Embryonic facial prominence (tissue), 1 donor: ENCODE data around the gene TERC.

ENCODE experiments used
- DNase-seq: peaks from one replicate; pipeline ENCODE4 v3.0.0-alpha.2; 2016; ENCODE audit errors: extremely low spot score

TERC gene

DNA sequence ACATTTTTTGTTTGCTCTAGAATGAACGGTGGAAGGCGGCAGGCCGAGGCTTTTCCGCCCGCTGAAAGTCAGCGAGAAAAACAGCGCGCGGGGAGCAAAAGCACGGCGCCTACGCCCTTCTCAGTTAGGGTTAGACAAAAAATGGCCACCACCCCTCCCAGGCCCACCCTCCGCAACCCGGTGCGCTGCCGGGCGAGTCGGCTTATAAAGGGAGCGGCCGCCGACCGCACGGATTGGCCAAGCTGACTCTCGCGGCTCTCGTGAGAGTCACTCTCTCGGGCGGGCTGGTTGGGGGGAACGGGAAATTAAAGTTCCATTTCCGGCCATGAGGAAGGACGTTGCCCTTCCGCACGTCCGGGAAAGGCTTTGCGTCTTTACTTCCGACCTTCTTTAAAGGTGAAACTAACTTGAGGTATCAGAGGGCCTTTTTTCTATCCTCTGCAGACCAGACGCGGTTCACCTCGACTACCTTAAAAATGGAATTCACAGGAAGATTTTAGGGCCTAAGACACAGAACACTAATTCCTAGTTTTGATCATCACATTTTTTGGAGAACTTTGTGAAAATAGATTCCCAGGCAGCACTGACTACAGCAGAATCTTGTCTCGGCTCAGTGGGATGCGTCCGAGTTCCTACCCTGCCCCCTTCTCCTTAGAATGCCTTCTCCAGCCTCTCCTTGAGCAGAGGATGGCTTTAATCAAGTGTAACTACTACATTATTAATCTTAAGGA is at the start of gene TERC:
TSS of gene TERC (minus strand) at position 179 of the 731 bp plus-strand sequence.
- peak; percentile 87 for DNase-seq

GRCh38 chr3:169813757-169814517 is 49.1 kb upstream of the TERC start:
- DNase-seq = no peak

- no peak for DNase-seq
Observed at GRCh38 chr3:169813278-169813677, 48.4 kb upstream of the TERC start.

DNA sequence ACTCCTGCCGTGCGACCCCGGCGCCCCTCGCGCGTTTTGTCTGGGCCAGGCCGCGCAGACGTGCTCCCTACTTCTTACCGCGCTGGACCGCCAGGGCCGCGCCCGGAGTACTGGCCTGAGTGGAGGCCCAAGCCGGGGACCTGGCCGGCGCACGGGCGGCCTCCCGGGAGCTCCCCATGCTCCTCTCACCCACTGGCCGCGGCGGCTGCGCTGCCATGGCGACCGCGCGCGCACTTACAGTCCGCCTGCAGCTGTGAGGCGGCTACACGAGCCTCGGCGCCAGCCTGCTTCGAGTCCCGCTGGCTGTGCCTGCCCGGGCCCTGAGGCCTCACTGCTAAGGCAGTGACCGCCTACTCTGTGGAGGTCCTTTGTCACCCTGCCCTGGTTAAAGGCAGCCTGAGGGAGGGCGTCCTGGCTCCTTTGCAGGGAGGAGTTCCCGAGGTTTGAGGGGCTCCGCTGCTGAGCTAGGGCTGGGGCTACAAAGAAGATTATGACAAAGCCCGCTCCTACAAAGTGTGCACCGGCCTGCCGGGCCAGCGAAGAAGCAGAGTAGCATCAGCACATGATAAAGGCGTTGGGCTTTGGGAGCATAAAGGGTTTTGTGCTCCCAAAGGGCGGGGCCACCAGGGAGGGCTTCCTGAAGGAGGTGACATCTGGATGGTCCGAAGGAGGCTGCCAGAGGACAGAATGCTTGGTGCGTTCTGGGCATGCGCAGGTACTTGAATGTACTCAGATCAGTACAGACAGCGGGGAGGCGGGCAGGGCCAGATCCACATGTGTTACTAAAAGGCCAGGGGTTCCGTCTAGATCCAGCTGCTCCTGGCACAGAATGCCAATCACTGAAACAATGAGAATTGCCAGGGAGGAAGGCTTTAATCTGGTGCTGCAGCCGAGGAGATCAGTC is 47.7 kb upstream of the TERC start, which contains the start of the genes LRRC34 and LRRIQ4:
TSS of gene LRRC34 (minus strand) at position 573 of the 904 bp plus-strand sequence. CDS start at position 217, 356 bp downstream.
TSS of gene LRRIQ4 (plus strand) at position 539 of the 904 bp plus-strand sequence. CDS start 9,052 bp downstream, outside the sequence.
- DNase-seq = no peak

DNA sequence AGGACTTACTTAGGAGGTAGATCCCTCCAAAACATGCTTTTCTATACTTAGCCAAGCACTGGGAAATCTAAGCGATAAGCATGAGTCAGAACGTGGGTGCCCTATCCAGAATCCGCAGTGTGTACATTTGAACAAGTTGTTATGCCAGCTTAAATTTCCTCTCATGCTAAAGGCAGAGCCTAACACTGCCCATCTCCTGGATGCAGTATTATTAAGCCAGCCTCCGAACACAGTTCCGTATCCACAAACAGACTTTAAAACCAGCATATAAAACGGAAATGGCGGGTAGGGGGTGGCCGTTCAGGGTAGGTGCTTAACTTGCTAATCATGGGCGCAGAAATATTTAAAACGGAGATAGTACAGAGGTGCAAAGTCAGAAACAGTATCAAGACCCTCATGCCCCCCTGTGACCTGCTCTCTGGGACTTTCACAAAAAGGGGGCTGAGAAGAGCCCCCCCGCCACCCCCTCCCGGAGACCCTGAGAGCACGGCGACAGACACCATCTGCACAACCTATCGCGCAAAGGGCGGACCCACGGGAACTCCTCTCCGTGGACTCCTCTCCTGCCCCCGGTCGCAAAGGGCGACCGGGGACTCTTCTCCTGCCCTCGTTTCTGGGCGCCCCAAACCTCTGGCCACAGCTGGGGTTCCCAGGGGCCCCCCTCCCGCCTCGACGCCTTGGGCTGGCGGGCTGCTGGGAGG is 46.9 kb upstream of the TERC start:
- DNase-seq = peak; percentile 8

- DNase-seq = no peak
Observed at GRCh38 chr3:169809230-169809795, 44.5 kb upstream of the TERC start.

GRCh38 chr3:169804681-169805080 is 39.8 kb upstream of the TERC start:
- DNase-seq = no peak

- no peak for DNase-seq
Observed at GRCh38 chr3:169792359-169792758, 27.5 kb upstream of the TERC start.

GRCh38 chr3:169790687-169791429 is 26.0 kb upstream of the TERC start:
- DNase-seq = no peak

DNA sequence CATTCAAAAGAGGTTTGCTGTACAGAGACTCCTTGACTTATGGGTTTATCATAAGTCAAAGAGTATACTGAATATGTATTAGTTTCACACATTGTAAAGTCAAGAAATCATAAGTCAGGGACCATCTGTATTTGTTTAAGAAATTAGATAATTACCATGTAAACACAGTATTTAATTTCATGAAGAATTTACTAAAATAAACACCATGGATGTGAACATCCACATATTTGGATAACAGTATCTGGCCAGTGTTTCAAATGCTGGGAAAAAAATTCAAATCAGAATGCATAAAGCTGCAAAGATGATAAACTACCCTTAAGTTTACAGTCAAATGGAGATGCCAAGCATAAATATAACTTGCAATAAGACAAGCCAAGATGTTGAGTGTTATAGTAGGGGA is 25.4 kb upstream of the TERC start:
- no peak for DNase-seq

GRCh38 chr3:169787791-169788190 is 22.9 kb upstream of the TERC start:
- no peak for DNase-seq

DNA sequence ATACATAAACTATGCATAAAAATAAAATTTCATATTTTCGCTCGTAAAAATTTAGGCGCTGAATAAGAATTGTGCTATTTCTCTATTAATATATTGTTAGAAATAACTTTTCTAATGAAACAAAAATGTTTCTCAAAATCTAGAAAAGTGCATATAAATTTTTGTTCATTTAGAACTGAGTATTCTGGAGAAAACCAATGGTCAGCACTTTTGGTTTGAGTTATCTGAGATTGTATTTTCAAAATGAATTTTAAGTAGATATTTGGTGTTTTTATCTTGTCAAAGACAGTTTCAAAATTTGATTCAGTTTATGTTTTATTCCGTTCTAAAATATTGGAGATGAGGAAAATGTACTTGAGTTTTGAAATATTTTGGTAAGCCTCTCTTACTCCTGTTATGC is 22.3 kb upstream of the TERC start:
- DNase-seq = no peak

GRCh38 chr3:169781209-169781855 is 16.5 kb upstream of the TERC start:
- no peak for DNase-seq

DNA sequence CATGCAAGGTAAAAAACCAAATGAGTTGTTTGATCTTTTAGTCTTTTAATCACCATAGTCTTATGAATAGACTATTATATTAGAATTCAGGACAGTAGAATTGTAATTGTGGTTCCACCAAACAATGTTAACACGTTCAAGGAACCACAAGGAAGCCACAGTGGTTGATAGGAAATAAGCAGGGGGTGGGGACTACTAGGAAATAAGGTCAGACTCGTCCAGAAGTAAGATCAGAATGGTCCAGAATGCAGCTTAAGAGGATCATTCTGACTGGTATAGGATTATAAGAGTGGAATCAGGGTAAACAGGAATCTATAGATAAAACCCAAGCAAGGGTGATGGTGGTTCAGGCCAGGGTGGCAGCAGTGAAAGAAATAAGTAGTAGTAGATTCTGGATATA is 15.9 kb upstream of the TERC start:
- DNase-seq = no peak

DNA sequence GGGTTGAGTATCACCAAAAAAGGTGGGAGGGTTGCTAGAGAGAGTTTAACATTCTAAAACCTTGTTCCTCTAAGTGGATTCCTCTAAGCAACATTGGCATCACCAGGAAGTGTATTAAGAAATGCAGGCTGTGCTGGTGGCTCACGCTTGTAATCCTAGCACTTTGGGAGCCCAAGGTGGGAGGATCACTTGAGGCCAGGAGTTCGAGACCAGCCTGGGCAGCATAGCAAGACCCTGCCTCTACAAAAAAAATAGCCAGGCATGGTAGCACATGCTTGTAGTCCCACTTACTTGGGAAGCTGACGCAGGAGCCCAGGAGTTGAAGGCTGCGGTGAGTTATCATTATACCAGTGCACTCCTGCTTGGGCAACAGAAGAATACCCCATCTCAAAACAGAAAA is 13.0 kb upstream of the TERC start:
- DNase-seq = no peak

- no peak for DNase-seq
Observed at GRCh38 chr3:169774186-169774585, 9.3 kb upstream of the TERC start.

GRCh38 chr3:169772897-169773816 is 8.3 kb upstream of the TERC start, which contains the start of gene MYNN:
TSS of gene MYNN (plus strand) at chr3:169773396. CDS start at chr3:169774296, 900 bp downstream.
- peak; percentile 89 for DNase-seq

GRCh38 chr3:169772305-169772896 is 7.5 kb upstream of the TERC start:
- peak; percentile 81 for DNase-seq
